GM12875 (cell line): ENCODE measurements around the gene STARD9.
A peak's percentile ranks its signal among the peaks of the same experiment; 100 is the strongest.

ENCODE experiments used
- H3K4me3 ChIP-seq: one replicate; pipeline ENCODE4 v1.5.1; 2011; ENCODE audit warnings: low read depth, low read length, control low read depth
- CTCF ChIP-seq: IDR thresholded peaks from 2 replicates; pipeline ENCODE4 v1.5.1; 2011; ENCODE audit warnings: low read depth, mild to moderate bottlenecking, control low read depth, inconsistent platforms, low read length, moderate library complexity, borderline replicate concordance; ENCODE audit not compliant: insufficient read depth

The STARD9 gene

GRCh38 chr15:42693496-42693895 is 118.1 kb downstream of the STARD9 start:
- TF ChIP-seq CTCF = no peak
- no peak overlapping the region for H3K4me3 ChIP-seq

GRCh38 chr15:42693942-42694341 is 118.5 kb downstream of the STARD9 start:
- no peak for TF ChIP-seq CTCF
- no peak overlapping the region for H3K4me3 ChIP-seq

GRCh38 chr15:42694398-42694797 is 119.0 kb downstream of the STARD9 start:
- H3K4me3 ChIP-seq = no peak overlapping the region
- no peak for TF ChIP-seq CTCF

- H3K4me3 ChIP-seq = no peak overlapping the region
- TF ChIP-seq CTCF = no peak
Observed at GRCh38 chr15:42695527-42696071, 120.2 kb downstream of the STARD9 start.

GRCh38 chr15:42696626-42697025 is 121.2 kb downstream of the STARD9 start:
- H3K4me3 ChIP-seq = no peak overlapping the region
- TF ChIP-seq CTCF = no peak

GRCh38 chr15:42704492-42704926 is 129.1 kb downstream of the STARD9 start:
- H3K4me3 ChIP-seq = no peak overlapping the region
- TF ChIP-seq CTCF = peak; percentile 89

- TF ChIP-seq CTCF = no peak
- no peak overlapping the region for H3K4me3 ChIP-seq
Observed at GRCh38 chr15:42705336-42705735, 129.9 kb downstream of the STARD9 start.
